ENCODE results near the gene NCS1.

NCS1 gene

DNA sequence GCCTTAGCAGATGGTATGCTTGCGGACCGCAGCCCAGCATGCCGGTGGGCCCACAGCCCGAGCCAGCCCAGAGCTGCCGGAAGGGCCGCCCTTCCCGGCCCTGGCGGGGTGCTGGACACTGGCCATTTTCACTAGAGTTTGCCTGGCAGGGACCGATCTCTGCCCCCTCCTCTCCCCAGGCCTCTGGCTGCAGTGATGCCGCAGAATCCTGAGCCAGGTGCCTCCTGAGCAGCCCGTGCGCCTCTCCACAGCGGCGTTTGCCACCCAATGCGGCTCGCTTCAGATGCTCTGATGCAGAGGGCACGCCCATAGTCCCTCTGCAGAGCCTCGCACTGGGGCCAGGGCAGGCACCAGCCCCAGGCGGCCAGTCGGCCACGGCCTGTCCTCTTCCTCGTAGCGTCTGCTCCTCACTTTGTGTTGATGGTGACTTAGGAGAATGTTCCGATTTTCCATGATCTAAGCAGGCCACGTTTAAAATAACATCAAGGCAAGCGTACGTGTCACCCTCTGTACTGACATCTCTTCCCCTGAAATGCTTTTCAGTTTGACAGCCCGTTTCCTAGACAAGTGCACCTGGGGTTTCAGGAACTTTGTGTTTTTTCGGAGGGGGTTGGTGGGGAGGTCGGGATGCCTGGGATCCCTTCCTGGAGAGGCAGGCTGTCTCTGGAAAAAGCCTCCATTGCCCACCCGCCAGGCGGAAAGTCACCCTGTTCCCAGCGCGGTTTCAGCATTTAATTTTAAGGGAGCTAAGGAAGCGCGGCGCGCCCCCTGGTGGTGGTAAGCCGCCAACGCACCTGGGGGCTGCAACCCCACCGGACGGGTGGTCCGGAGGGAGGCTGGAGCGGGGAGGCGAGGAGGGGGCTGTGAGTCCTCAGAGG lies 63.6 kb downstream of the NCS1 start:
- H3K9me3 ChIP-seq = no peaks in the 10 kb centered on the region
- peaks cover 0 to 18% (median 12%) of the 10 kb centered on the region in 4 donors for H3K4me1 ChIP-seq
- peaks cover 6 to 34% (median 25%) of the 10 kb centered on the region in 3 donors for H3K36me3 ChIP-seq
- H3K27me3 ChIP-seq = no peaks in the 10 kb centered on the region
- H3K4me3 ChIP-seq = peak overlapping the region; percentile 12 to 23
- peak; percentile 45 to 86 for DNase-seq
- TF ChIP-seq CTCF (IDR thresholded peaks at IDR 0.05) = peak; percentile 99
- intact Hi-C loops (cut with DNase I; ENCODE audit: low total_unique reads) = loop anchor here (2.0 to 5.0 kb wide), 2 partner anchors 63 to 129 kb away; partner anchors contain the start of gene NCS1
- peak overlapping the region; percentile 17 to 66 for H3K27ac ChIP-seq

- H3K4me3 ChIP-seq = peak overlapping the region in 1 of 2 donors; percentile 12
- no peaks in the 10 kb centered on the region for H3K27me3 ChIP-seq
- peaks cover 0 to 19% (median 12%) of the 10 kb centered on the region in 4 donors for H3K4me1 ChIP-seq
- H3K36me3 ChIP-seq = peaks cover 6 to 34% (median 25%) of the 10 kb centered on the region in 3 donors
- no peak for TF ChIP-seq CTCF (IDR thresholded peaks at IDR 0.05)
- DNase-seq = no peak
- intact Hi-C loops (cut with DNase I; ENCODE audit: low total_unique reads) = loop anchor here (2.0 to 5.0 kb wide), 2 partner anchors 64 to 130 kb away; partner anchors contain the start of gene NCS1
- peak overlapping the region in 1 of 2 donors; percentile 66 for H3K27ac ChIP-seq
- no peaks in the 10 kb centered on the region for H3K9me3 ChIP-seq
Observed at GRCh38 chr9:130236436-130236985, 64.3 kb downstream of the NCS1 start.

DNA sequence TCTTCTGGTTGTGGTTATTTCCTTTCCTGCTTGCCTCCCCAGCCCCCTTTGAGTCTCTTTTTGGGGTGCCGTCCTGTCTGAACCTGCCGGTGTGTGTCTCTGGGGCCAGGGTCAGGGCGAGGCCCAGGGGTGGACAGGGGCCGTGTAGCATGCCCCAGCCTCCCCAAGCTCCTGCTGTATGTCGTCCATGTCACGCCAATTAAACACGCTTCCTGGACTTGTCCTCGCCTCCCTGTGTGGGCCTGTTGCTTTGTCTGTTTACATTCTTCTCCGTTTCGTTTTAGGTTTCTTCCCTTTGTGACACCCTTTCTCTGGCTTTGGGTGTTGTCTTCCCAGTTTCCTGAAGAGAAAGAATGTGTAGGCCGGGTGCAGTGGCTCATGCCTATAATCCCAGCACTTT lies 64.9 kb downstream of the NCS1 start:
- Histone ChIP-seq H3K36me3 (peaks cover 6 to 30% (median 21%) of the 10 kb centered on the region in 3 donors), H3K27me3 (no peaks in the 10 kb centered on the region), H3K9me3 (no peaks in the 10 kb centered on the region), H3K4me1 (peaks cover 0 to 19% (median 12%) of the 10 kb centered on the region in 4 donors), H3K27ac (no peak overlapping the region), H3K4me3 (no peak overlapping the region)
- no peak for TF ChIP-seq CTCF (IDR thresholded peaks at IDR 0.05)
- DNase-seq = no peak
- intact Hi-C loops (cut with DNase I; ENCODE audit: low total_unique reads) = loop anchor here (2.0 to 5.0 kb wide), 2 partner anchors 65 to 130 kb away; partner anchors contain the start of gene NCS1

DNA sequence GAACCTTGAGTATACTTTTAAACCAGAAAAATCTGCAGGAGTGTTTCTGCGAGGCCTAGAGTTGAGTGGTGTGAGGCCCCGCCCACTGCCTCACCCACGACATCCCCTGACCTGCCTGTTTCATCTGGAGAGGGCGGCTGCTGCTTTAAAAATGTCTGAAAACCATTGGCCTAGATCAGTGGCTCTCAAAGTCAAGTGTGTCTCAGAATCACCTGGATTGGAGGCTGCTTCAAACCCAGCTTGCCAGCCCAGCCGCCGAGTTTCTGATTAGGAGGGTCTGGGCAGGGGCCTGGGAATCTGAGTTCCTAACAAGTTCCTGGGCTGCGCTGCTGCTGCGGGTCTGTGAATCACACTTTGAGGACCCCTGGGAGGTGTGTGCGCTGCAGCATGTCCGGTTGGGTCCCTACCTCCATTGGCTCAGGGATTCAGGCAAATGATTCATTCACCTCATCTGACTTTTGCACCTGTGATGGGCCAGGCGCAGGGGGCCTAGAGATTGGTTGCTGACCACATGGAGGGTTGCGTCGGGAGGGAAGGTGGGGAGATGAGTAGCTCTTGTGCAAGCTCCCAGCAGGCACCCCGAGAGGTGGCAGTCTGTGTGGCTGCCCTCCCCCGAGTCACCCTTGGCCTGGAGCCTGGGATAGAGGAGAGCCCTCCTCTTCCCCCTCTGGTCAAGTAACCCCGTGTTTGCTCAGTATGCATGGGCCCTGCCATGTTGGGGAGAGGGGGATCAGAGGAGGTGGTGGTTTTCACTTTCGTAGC lies 65.7 kb downstream of the NCS1 start:
- Histone ChIP-seq H3K4me3 (no peak overlapping the region), H3K4me1 (peaks cover 0 to 22% (median 15%) of the 10 kb centered on the region in 4 donors), H3K36me3 (peaks cover 4 to 21% (median 20%) of the 10 kb centered on the region in 3 donors), H3K27me3 (no peaks in the 10 kb centered on the region), H3K27ac (no peak overlapping the region), H3K9me3 (no peaks in the 10 kb centered on the region)
- no peak for DNase-seq
- no peak for TF ChIP-seq CTCF (IDR thresholded peaks at IDR 0.05)
- intact Hi-C loops (cut with DNase I; ENCODE audit: low total_unique reads) = loop anchor here (2.0 to 5.0 kb wide), 2 partner anchors 66 to 131 kb away; partner anchors contain the start of gene NCS1

GRCh38 chr9:130239363-130239695 lies 67.1 kb downstream of the NCS1 start:
- intact Hi-C loops (cut with DNase I; ENCODE audit: low total_unique reads) = loop anchor here (5.0 kb wide), 1 partner anchor 67 kb away; the partner anchor contains the start of gene NCS1
- DNase-seq = no peak
- H3K36me3 ChIP-seq = peaks cover 0 to 8% (median 7%) of the 10 kb centered on the region in 3 donors
- H3K27me3 ChIP-seq = peaks cover 0 to 6% of the 10 kb centered on the region in 2 donors
- no peaks in the 10 kb centered on the region for H3K9me3 ChIP-seq
- H3K4me1 ChIP-seq = peaks cover 0 to 28% (median 20%) of the 10 kb centered on the region in 4 donors
- no peak for TF ChIP-seq CTCF (IDR thresholded peaks at IDR 0.05)
- no peak overlapping the region for H3K4me3 ChIP-seq
- no peak overlapping the region for H3K27ac ChIP-seq

All from tibial artery (tissue), 4 donors.